ENCODE results near the gene PPP1R3D. TPM values are rescaled to one million over a fixed set of nuclear protein-coding genes. Genes with fewer than 3 reads are reported as not detected.

The PPP1R3D gene
- total and polyA plus RNA-seq, 2 of the 13 experiments (the other 11 are each of a cell fraction or from before 2014, with no cell fraction given), result 1.2 to 3.7 TPM

GRCh38 chr20:59940129-59940955 lies at the start of gene PPP1R3D, which contains the start of gene FAM217B (continued):
- peak; percentile 84; the same call in 1 of the 2 replicates for TF ChIP-seq ZNF280D (CRISPR knock-in tag; IDR thresholded peaks at IDR 0.05)
- TF ChIP-seq ZNF207 (IDR thresholded peaks at IDR 0.05; ENCODE audit: borderline replicate concordance), result no peak
- peak; percentile 97 for TF ChIP-seq POLR2G (IDR thresholded peaks at IDR 0.05; ENCODE audit: low read depth, low read length)
- peak; percentile 56; the same call in 1 of the 2 replicates for TF ChIP-seq ZC3H13 (CRISPR knock-in tag; IDR thresholded peaks at IDR 0.05)
- TF ChIP-seq ZNF629 (CRISPR knock-in tag; conservative IDR thresholded peaks at IDR 0.05), result no peak; the same call in none of the 2 replicates
- TF ChIP-seq ZNF670 (CRISPR knock-in tag; IDR thresholded peaks at IDR 0.05; ENCODE audit: borderline replicate concordance), result 0 out of 2 replicates have a peak, but pooled peaks have one; percentile 11
- TF ChIP-seq ARHGAP35 (CRISPR knock-in tag; IDR thresholded peaks at IDR 0.05; ENCODE audit: borderline replicate concordance), result peak; percentile 82; the same call in 1 of the 2 replicates
- TF ChIP-seq ZNF724P (CRISPR knock-in tag; IDR thresholded peaks at IDR 0.05; ENCODE audit: borderline replicate concordance), result peak; percentile 89; the same call in 1 of the 2 replicates
- TF ChIP-seq ZNF232 (CRISPR knock-in tag; IDR thresholded peaks at IDR 0.05; ENCODE audit: borderline replicate concordance), result peak; percentile 86; the same call in 1 of the 2 replicates
- TF ChIP-seq FOXO4 (CRISPR knock-in tag; conservative IDR thresholded peaks at IDR 0.05), result no peak
- TF ChIP-seq ZFAT (CRISPR knock-in tag; conservative IDR thresholded peaks at IDR 0.05), result no peak; the same call in 1 of the 2 replicates
- peak; percentile 92 for TF ChIP-seq ZFP91 (CRISPR knock-in tag; IDR thresholded peaks at IDR 0.05; ENCODE audit: borderline replicate concordance)
- TF ChIP-seq ZNF296 (CRISPR knock-in tag; conservative IDR thresholded peaks at IDR 0.05), result peak; percentile 89
- TF ChIP-seq HNF1A (IDR thresholded peaks at IDR 0.05; ENCODE audit: low read depth), result no peak
- TF ChIP-seq HNF1A (CRISPR knock-in tag; IDR thresholded peaks at IDR 0.05; ENCODE audit: borderline replicate concordance), result peak; percentile 60; the same call in 1 of the 2 replicates
- TF ChIP-seq ZNF432 (CRISPR knock-in tag; IDR thresholded peaks at IDR 0.05; ENCODE audit: borderline replicate concordance), result 0 out of 2 replicates have a peak, but pooled peaks have one; percentile 69

All from HepG2 (cell line).